Chondrocyte (in vitro differentiated cells): Measurements from ENCODE around the gene PLB1. TPM values are rescaled to one million over a fixed set of nuclear protein-coding genes. Genes with fewer than 3 reads are reported as not detected.

Source experiments
- DNase-seq: peaks from one replicate; pipeline ENCODE4 v3.0.0; 2021; ENCODE audit warnings: mixed read lengths, low spot score
- H3K27ac Mint-ChIP-seq: one replicate; pipeline ENCODE4 v1.8.0; 2021; ENCODE audit warnings: mild to moderate bottlenecking, moderate library complexity, mixed read lengths; ENCODE audit not compliant: unreplicated experiment
- H3K27me3 Mint-ChIP-seq: 2 replicates; pipeline ENCODE4 v1.8.0; 2021; ENCODE audit warnings: low read depth, mixed read lengths
- H3K36me3 Mint-ChIP-seq: 2 replicates; pipeline ENCODE4 v1.8.0; 2021; ENCODE audit warnings: low read depth, mixed read lengths
- H3K4me1 Mint-ChIP-seq: 2 replicates; pipeline ENCODE4 v1.8.0; 2021; ENCODE audit warnings: low read depth, mild to moderate bottlenecking, mixed read lengths
- H3K4me3 Mint-ChIP-seq: one replicate; pipeline ENCODE4 v1.8.0; 2021; ENCODE audit warnings: mild to moderate bottlenecking, moderate library complexity, mixed read lengths; ENCODE audit not compliant: unreplicated experiment
- H3K9me3 Mint-ChIP-seq: 2 replicates; pipeline ENCODE4 v1.8.0; 2021; ENCODE audit warnings: low read depth, mixed read lengths
- CTCF ChIP-seq: fragments of 200-600 bp; sonication (generic); IDR thresholded peaks from 2 replicates; pipeline ENCODE4 v1.5.0; 2021; ENCODE audit warnings: antibody characterized with exemption, mild to moderate bottlenecking, moderate library complexity
- long read RNA-seq: library from polyadenylated mRNA; stranded (forward); transcript quantifications from one replicate; pipeline ENCODE4 v2.0.0, GENCODE V29; 2021
- total RNA-seq: library from RNA; stranded (reverse); gene quantifications from 3 replicates; pipeline ENCODE4 v1.2.1, GENCODE V29; 2021

PLB1 gene
- total RNA-seq = 4.4 to 8.2 TPM (median 5.8 TPM) in 3 replicates
- long read RNA-seq, partial matches to known transcripts = 1 of 8 reads
- long read RNA-seq, other reads (novel, unspliced or antisense) = 7 of 8 reads

GRCh38 chr2:28495551-28496250, at the start of gene PLB1:
TSS of gene PLB1 (plus strand) at chr2:28496060. CDS start at chr2:28496115, 55 bp downstream.
- H3K27ac Mint-ChIP-seq = no peak within 1 kb of the TSS
- DNase-seq = no peak
- no peaks in the 10 kb centered on the region for H3K9me3 Mint-ChIP-seq

GRCh38 chr2:28446531-28446930, 49.3 kb upstream of the PLB1 start:
- Mint-ChIP-seq H3K9me3 (no peaks in the 10 kb centered on the region), H3K36me3 (no peaks in the 10 kb centered on the region), H3K4me1 (peaks cover 39% of the 10 kb centered on the region), H3K4me3 (no peak overlapping the region), H3K27me3 (no peaks in the 10 kb centered on the region), H3K27ac (no peak overlapping the region)
- DNase-seq = no peak
- TF ChIP-seq CTCF = no peak

More at GRCh38 chr2:28495551-28496250, at the start of gene PLB1:
- H3K4me1 Mint-ChIP-seq = no peaks in the 10 kb centered on the region
- no peak for TF ChIP-seq CTCF
- H3K4me3 Mint-ChIP-seq = no peak within 1 kb of the TSS
- H3K27me3 Mint-ChIP-seq = peaks cover 19% of the 10 kb centered on the region
- no peaks in the 10 kb centered on the region for H3K36me3 Mint-ChIP-seq

- no peak overlapping the region for H3K4me3 Mint-ChIP-seq
- H3K27me3 Mint-ChIP-seq = no peaks in the 10 kb centered on the region
- no peak for DNase-seq
- no peaks in the 10 kb centered on the region for H3K36me3 Mint-ChIP-seq
- no peaks in the 10 kb centered on the region for H3K9me3 Mint-ChIP-seq
- peaks cover 39% of the 10 kb centered on the region for H3K4me1 Mint-ChIP-seq
- no peak for TF ChIP-seq CTCF
- H3K27ac Mint-ChIP-seq = peak overlapping the region; percentile 17
Measured at GRCh38 chr2:28447086-28447485, 48.8 kb upstream of the PLB1 start.

- no peak for DNase-seq
- no peak overlapping the region for H3K4me3 Mint-ChIP-seq
- H3K9me3 Mint-ChIP-seq = no peaks in the 10 kb centered on the region
- peak; percentile 18 for TF ChIP-seq CTCF
- H3K27ac Mint-ChIP-seq = peak overlapping the region; percentile 76
- no peaks in the 10 kb centered on the region for H3K27me3 Mint-ChIP-seq
- no peaks in the 10 kb centered on the region for H3K36me3 Mint-ChIP-seq
- H3K4me1 Mint-ChIP-seq = peaks cover 39% of the 10 kb centered on the region
Measured at GRCh38 chr2:28447943-28448792, 47.7 kb upstream of the PLB1 start.

- no peak for TF ChIP-seq CTCF
- Mint-ChIP-seq H3K4me3 (no peak overlapping the region), H3K27me3 (no peaks in the 10 kb centered on the region), H3K9me3 (no peaks in the 10 kb centered on the region), H3K4me1 (peaks cover 39% of the 10 kb centered on the region), H3K36me3 (no peaks in the 10 kb centered on the region), H3K27ac (peak overlapping the region; percentile 76)
- DNase-seq = no peak
Measured at GRCh38 chr2:28448793-28449100, 47.1 kb upstream of the PLB1 start.
